ENCODE data around the gene RNF34.

DNA sequence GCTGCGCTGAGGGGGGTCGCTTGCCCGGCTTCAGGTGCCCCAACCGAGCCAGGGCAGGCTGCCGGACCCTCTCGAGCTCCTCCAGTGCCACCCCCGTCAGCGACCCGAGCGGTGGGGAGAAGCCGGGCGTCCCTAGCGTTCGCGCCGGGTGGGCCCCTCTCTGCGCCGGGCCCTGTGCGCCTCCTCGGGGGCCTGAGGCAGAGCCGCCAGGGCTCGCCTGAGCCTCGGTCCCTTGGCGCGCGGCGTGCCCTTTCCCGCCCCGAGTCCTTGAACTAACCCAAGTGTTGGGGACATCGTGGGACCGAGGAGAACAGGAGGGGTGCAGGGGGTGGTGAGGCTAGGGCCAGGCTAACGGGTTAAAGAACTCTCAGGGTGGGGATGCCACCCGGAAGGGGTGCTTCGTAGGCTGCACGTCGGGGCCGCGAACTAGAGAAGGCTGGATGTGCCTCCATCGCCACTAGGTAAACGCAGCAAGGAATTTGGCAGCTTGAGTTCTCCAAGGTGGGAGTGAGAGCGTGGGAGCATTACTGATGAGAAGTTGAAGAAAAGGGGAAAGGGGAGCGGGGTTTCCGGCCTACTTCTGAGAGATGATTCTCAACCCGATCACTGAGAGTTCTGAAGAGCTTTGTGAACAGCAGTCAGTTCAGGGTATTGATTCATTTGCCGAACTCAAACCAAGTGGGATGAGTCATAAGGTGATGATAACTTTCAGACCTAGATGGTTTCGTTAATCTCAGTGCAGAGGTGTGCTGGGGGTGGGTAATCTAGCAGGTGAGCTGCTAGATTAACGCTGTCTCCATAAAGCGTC is 618 bp downstream of the RNF34 start:
- TF ChIP-seq, protein P1, sequence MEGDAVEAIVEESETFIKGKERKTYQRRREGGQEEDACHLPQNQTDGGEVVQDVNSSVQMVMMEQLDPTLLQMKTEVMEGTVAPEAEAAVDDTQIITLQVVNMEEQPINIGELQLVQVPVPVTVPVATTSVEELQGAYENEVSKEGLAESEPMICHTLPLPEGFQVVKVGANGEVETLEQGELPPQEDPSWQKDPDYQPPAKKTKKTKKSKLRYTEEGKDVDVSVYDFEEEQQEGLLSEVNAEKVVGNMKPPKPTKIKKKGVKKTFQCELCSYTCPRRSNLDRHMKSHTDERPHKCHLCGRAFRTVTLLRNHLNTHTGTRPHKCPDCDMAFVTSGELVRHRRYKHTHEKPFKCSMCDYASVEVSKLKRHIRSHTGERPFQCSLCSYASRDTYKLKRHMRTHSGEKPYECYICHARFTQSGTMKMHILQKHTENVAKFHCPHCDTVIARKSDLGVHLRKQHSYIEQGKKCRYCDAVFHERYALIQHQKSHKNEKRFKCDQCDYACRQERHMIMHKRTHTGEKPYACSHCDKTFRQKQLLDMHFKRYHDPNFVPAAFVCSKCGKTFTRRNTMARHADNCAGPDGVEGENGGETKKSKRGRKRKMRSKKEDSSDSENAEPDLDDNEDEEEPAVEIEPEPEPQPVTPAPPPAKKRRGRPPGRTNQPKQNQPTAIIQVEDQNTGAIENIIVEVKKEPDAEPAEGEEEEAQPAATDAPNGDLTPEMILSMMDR (IDR thresholded peaks at IDR 0.05; ENCODE audit: extremely low read depth in 1 of 2, insufficient read depth in 1 of 2, low read depth in 1 of 2, low read length in 2 of 2) = no peak
- no peak for TF ChIP-seq POLR2AphosphoS5 (IDR thresholded peaks at IDR 0.05; ENCODE audit: insufficient read depth, low read depth, low read length)

Measured in endothelial cell of umbilical vein (primary cell).